Measurements from ENCODE around the gene SEMA3D. TPM values are rescaled to one million over a fixed set of nuclear protein-coding genes. Genes with fewer than 3 reads are reported as not detected.

SEMA3D gene
- total RNA-seq, 1 experiment from 2014 or later = 1.4 TPM

- H3K27me3 ChIP-seq (ENCODE audit: insufficient read depth, low read length) = no peaks in the 10 kb centered on the region
- no peak for DNase-seq (ENCODE audit: low read depth, low spot score)
- ChIA-PET CTCF (no interaction called here), POLR2A (no interaction called here), RAD21 (ENCODE audit: low non-redundant PET in 1 of 2, low total read pairs in 2 of 2, uncharacterized antibody in 2 of 2, unreplicated experiment in 2 of 2) (no interaction called here)
- no peaks in the 10 kb centered on the region for H4K20me1 ChIP-seq (ENCODE audit: insufficient read depth)
- no peak overlapping the region for H3K27ac ChIP-seq (ENCODE audit: low read depth, low read length)
- no peaks in the 10 kb centered on the region for H3K9me3 ChIP-seq (ENCODE audit: control insufficient read depth in 1 of 2, insufficient read depth in 1 of 2, low read depth in 1 of 2, low read length in 2 of 2)
- H3K4me2 ChIP-seq (ENCODE audit: low read length) = no peak overlapping the region
- H3K79me2 ChIP-seq (ENCODE audit: insufficient read depth, low read length) = no peaks in the 10 kb centered on the region
- no peak for TF ChIP-seq RAD21 (IDR thresholded peaks at IDR 0.05; ENCODE audit: low read depth)
- no peak for TF ChIP-seq EGR1 (IDR thresholded peaks at IDR 0.05; ENCODE audit: low read depth)
- no peak for TF ChIP-seq JUND (IDR thresholded peaks at IDR 0.05)
- no peak for TF ChIP-seq FOSL1 (IDR thresholded peaks at IDR 0.05; ENCODE audit: low read depth)
- H3K4me1 ChIP-seq (ENCODE audit: control insufficient read depth in 1 of 2, insufficient read depth in 2 of 2, low read length in 2 of 2) = no peaks in the 10 kb centered on the region
- no peak overlapping the region for H3K4me3 ChIP-seq (replicated peaks in 1 of 2; ENCODE audit: low read depth in 1 of 2, low read length in 2 of 2)
- H3K9me2 ChIP-seq (ENCODE audit: insufficient read depth) = no peaks in the 10 kb centered on the region
- H2AFZ ChIP-seq (ENCODE audit: low read depth, low read length, poor library complexity, severe bottlenecking) = no peak overlapping the region
- ATAC-seq = no peak
- H3K36me3 ChIP-seq (ENCODE audit: control insufficient read depth in 1 of 2, insufficient read depth in 2 of 2, low read length in 2 of 2) = no peaks in the 10 kb centered on the region
- no peak overlapping the region for H3K9ac ChIP-seq (ENCODE audit: low read length)
- intact Hi-C loops (cut with micrococcal nuclease) = no loop called here
- BruUV-seq (replicated peaks) = no TSS peak
Observed at GRCh38 chr7:85153715-85154114, 33.1 kb downstream of the SEMA3D start.

- no peaks in the 10 kb centered on the region for H3K9me3 ChIP-seq (ENCODE audit: control insufficient read depth in 1 of 2, insufficient read depth in 1 of 2, low read depth in 1 of 2, low read length in 2 of 2)
- no peaks in the 10 kb centered on the region for H3K79me2 ChIP-seq (ENCODE audit: insufficient read depth, low read length)
- no peaks in the 10 kb centered on the region for H4K20me1 ChIP-seq (ENCODE audit: insufficient read depth)
- DNase-seq (ENCODE audit: low read depth, low spot score) = no peak
- no peak overlapping the region for H2AFZ ChIP-seq (ENCODE audit: low read depth, low read length, poor library complexity, severe bottlenecking)
- H3K4me3 ChIP-seq (replicated peaks in 1 of 2; ENCODE audit: low read depth in 1 of 2, low read length in 2 of 2) = no peak overlapping the region
- no peaks in the 10 kb centered on the region for H3K36me3 ChIP-seq (ENCODE audit: control insufficient read depth in 1 of 2, insufficient read depth in 2 of 2, low read length in 2 of 2)
- intact Hi-C loops (cut with micrococcal nuclease) = no loop called here
- RAD21 ChIA-PET (ENCODE audit: low non-redundant PET in 1 of 2, low total read pairs in 2 of 2, uncharacterized antibody in 2 of 2, unreplicated experiment in 2 of 2) = no interaction called here
- no peak overlapping the region for H3K9ac ChIP-seq (ENCODE audit: low read length)
- POLR2A ChIA-PET = no interaction called here
- no peaks in the 10 kb centered on the region for H3K4me1 ChIP-seq (ENCODE audit: control insufficient read depth in 1 of 2, insufficient read depth in 2 of 2, low read length in 2 of 2)
- no TSS peak for BruUV-seq (replicated peaks)
- H3K9me2 ChIP-seq (ENCODE audit: insufficient read depth) = no peaks in the 10 kb centered on the region
- no peak overlapping the region for H3K4me2 ChIP-seq (ENCODE audit: low read length)
- CTCF ChIA-PET = no interaction called here
- no peak overlapping the region for H3K27ac ChIP-seq (ENCODE audit: low read depth, low read length)
- ATAC-seq = no peak
- TF ChIP-seq MAX (IDR thresholded peaks at IDR 0.05) = no peak
- TF ChIP-seq RAD21 (IDR thresholded peaks at IDR 0.05; ENCODE audit: low read depth) = no peak
- TF ChIP-seq EZH2 (IDR thresholded peaks at IDR 0.05) = no peak
- no peaks in the 10 kb centered on the region for H3K27me3 ChIP-seq (ENCODE audit: insufficient read depth, low read length)
Observed at GRCh38 chr7:85150624-85151023, 36.2 kb downstream of the SEMA3D start.
